Colonic mucosa (tissue), 4 donors: ENCODE measurements around the gene CACNG4. TPM values are rescaled to one million over a fixed set of nuclear protein-coding genes. Genes with fewer than 3 reads are reported as not detected.

Experiments used
- DNase-seq: peaks from one replicate; pipeline ENCODE4 v3.0.0-alpha.2; 2020
- H3K27ac ChIP-seq: fragments of 200-600 bp; one replicate; pipeline ENCODE4 v1.8.0; 2021
- H3K27me3 ChIP-seq: fragments of 200-600 bp; one replicate; pipeline ENCODE4 v1.8.0; 2021
- H3K36me3 ChIP-seq: fragments of 200-600 bp; one replicate; pipeline ENCODE4 v1.8.0; 2021
- H3K4me1 ChIP-seq: fragments of 200-600 bp; one replicate; pipeline ENCODE4 v1.8.0; 2021; ENCODE audit warnings: mild to moderate bottlenecking
- H3K4me3 ChIP-seq: fragments of 200-600 bp; one replicate; pipeline ENCODE4 v1.8.0; 2021
- H3K9ac ChIP-seq, 2 donors: one replicate each; pipeline ENCODE4 v1.7.0; 2013; ENCODE audit warnings: control low read depth in 2 of 2, low read depth in 2 of 2, low read length in 2 of 2
- H3K9me3 ChIP-seq: fragments of 200-600 bp; one replicate; pipeline ENCODE4 v1.8.0; 2021
- CTCF ChIP-seq: fragments of 200-600 bp; IDR thresholded peaks from one replicate; pipeline ENCODE4 v1.8.0; 2022; ENCODE audit warnings: antibody characterized with exemption, mild to moderate bottlenecking
- intact Hi-C: fragments of 100-400 bp; cut with DNase I; formaldehyde crosslinking; loops from one replicate; pipeline ENCODE4 v1.14.1; 2022
- total RNA-seq, 2 donors: library from RNA; stranded (reverse); fragmentation: NEBNext Ultra II Directional in 1 of 2; extraction: Animal tissue kit (Norgen Biotek cat#: 25700) in 1 of 2; gene quantifications; one replicate each; pipeline ENCODE4 v1.2.1, GENCODE V29; 2021
- donor health status: healthy.
- donor health status: DM: no; HTN: no; CAD: no.
- donor health status: DM: no; HTN: no; CAD: no.

Gene CACNG4
- total RNA-seq, 2 donors from 2014 or later = 0.20 to 0.35 TPM

- Histone ChIP-seq H3K4me3 (no peak overlapping the region), H3K9me3 (no peaks in the 10 kb centered on the region), H3K4me1 (no peaks in the 10 kb centered on the region), H3K9ac (no peak overlapping the region), H3K27ac (no peak overlapping the region), H3K27me3 (no peaks in the 10 kb centered on the region), H3K36me3 (no peaks in the 10 kb centered on the region)
- intact Hi-C loops = no loop called here
- no peak for TF ChIP-seq CTCF
- no peak for DNase-seq
Observed at GRCh38 chr17:66996926-66997325, 32.4 kb downstream of the CACNG4 start.

GRCh38 chr17:67003231-67003630 is 38.7 kb downstream of the CACNG4 start:
- DNase-seq = no peak
- Histone ChIP-seq H3K9ac (no peak overlapping the region), H3K27ac (no peak overlapping the region), H3K27me3 (no peaks in the 10 kb centered on the region), H3K4me3 (no peak overlapping the region), H3K36me3 (no peaks in the 10 kb centered on the region), H3K4me1 (no peaks in the 10 kb centered on the region), H3K9me3 (no peaks in the 10 kb centered on the region)
- intact Hi-C loops = no loop called here
- no peak for TF ChIP-seq CTCF

- H3K36me3 ChIP-seq = no peaks in the 10 kb centered on the region
- intact Hi-C loops = no loop called here
- no peak overlapping the region for H3K4me3 ChIP-seq
- no peak overlapping the region for H3K9ac ChIP-seq
- H3K9me3 ChIP-seq = no peaks in the 10 kb centered on the region
- H3K27me3 ChIP-seq = no peaks in the 10 kb centered on the region
- TF ChIP-seq CTCF = no peak
- no peak overlapping the region for H3K27ac ChIP-seq
- H3K4me1 ChIP-seq = no peaks in the 10 kb centered on the region
- DNase-seq = no peak
Observed at GRCh38 chr17:67004181-67004580, 39.7 kb downstream of the CACNG4 start.

- H3K4me1 ChIP-seq = no peaks in the 10 kb centered on the region
- intact Hi-C loops = no loop called here
- H3K9me3 ChIP-seq = no peaks in the 10 kb centered on the region
- H3K4me3 ChIP-seq = no peak overlapping the region
- H3K27me3 ChIP-seq = no peaks in the 10 kb centered on the region
- no peak for TF ChIP-seq CTCF
- no peak for DNase-seq
- H3K9ac ChIP-seq = no peak overlapping the region
- H3K36me3 ChIP-seq = no peaks in the 10 kb centered on the region
- H3K27ac ChIP-seq = no peak overlapping the region
Observed at GRCh38 chr17:67007266-67007665, 42.8 kb downstream of the CACNG4 start.

GRCh38 chr17:67008101-67008500 is 43.6 kb downstream of the CACNG4 start:
- H3K27me3 ChIP-seq = no peaks in the 10 kb centered on the region
- no peaks in the 10 kb centered on the region for H3K36me3 ChIP-seq
- H3K27ac ChIP-seq = no peak overlapping the region
- no peak for DNase-seq
- no peak for TF ChIP-seq CTCF
- no peaks in the 10 kb centered on the region for H3K4me1 ChIP-seq
- no peak overlapping the region for H3K4me3 ChIP-seq
- intact Hi-C loops = no loop called here
- H3K9ac ChIP-seq = no peak overlapping the region
- H3K9me3 ChIP-seq = no peaks in the 10 kb centered on the region
